SK-N-SH (cell line): ENCODE measurements around the gene SNX8. TPM values are rescaled to one million over a fixed set of nuclear protein-coding genes. Genes with fewer than 3 reads are reported as not detected.

ENCODE experiments used
- CTCF ChIA-PET: fragments of 300-600, 350-600 bp; formaldehyde crosslinking; extraction: SDS; loops from one replicate; lab custom pipeline; 2021; lab: Yijun Ruan, JAX
- POLR2A ChIA-PET: fragments of 350-600 bp; sonication (Branson Sonifier 250); formaldehyde crosslinking; extraction: SDS; loops from one replicate; lab custom pipeline; 2020; ENCODE audit warnings: antibody characterized with exemption, inconsistent platforms; lab: Yijun Ruan, JAX
- DNase-seq: peaks from one replicate; pipeline ENCODE4 v3.0.0; 2012
- H2AFZ ChIP-seq: fragments of 200-600 bp; sonication (generic); 2 replicates; pipeline ENCODE4 v1.8.1; 2016; ENCODE audit warnings: antibody characterized with exemption, mild to moderate bottlenecking, low read depth
- H3F3A ChIP-seq: fragments of 200-600 bp; sonication (generic); replicated peaks from 2 replicates; pipeline ENCODE3; 2016; ENCODE audit warnings: antibody characterized with exemption, mild to moderate bottlenecking; ENCODE audit not compliant: insufficient read depth
- H3K27ac ChIP-seq, 2 experiments: fragments of 200-500 bp in 1 of 2; fragments of 200-600 bp in 1 of 2; sonication (Bioruptor generic) in 1 of 2; sonication (generic), shearing (Covaris generic) in 1 of 2; 2 replicates each; pipeline versions ENCODE4 v1.5.1 to v1.6.1; 2014 to 2016; ENCODE audit warnings: low read depth in 2 of 2, inconsistent platforms in 1 of 2, low read length in 1 of 2, mild to moderate bottlenecking in 1 of 2, mixed read lengths in 1 of 2
- H3K27me3 ChIP-seq: fragments of 200-600 bp; sonication (generic), shearing (Covaris generic); 2 replicates; pipeline ENCODE4 v1.6.1; 2016; ENCODE audit warnings: mixed run types; ENCODE audit not compliant: insufficient read depth
- H3K36me3 ChIP-seq, 2 experiments: fragments of 200-500 bp in 1 of 2; fragments of 200-600 bp in 1 of 2; sonication (Bioruptor generic) in 1 of 2; sonication (generic) in 1 of 2; replicated peaks in 1 of 2; 2 replicates each; pipeline versions ENCODE3 to v1.5.1; 2014 to 2016; ENCODE audit warnings: low read length in 1 of 2, mild to moderate bottlenecking in 1 of 2; ENCODE audit not compliant: insufficient read depth in 2 of 2, control insufficient read depth in 1 of 2
- H3K4me1 ChIP-seq, 2 experiments: fragments of 200-500 bp in 1 of 2; fragments of 200-600 bp in 1 of 2; sonication (Bioruptor generic) in 1 of 2; sonication (generic), shearing (Covaris generic) in 1 of 2; 2 replicates each; pipeline versions ENCODE4 v1.5.1 to v1.6.1; 2014 to 2016; ENCODE audit warnings: low read depth in 1 of 2, low read length in 1 of 2, mixed run types in 1 of 2; ENCODE audit not compliant: insufficient read depth in 2 of 2, control insufficient read depth in 1 of 2
- H3K4me2 ChIP-seq: fragments of 200-600 bp; sonication (generic), shearing (Covaris generic); 2 replicates; pipeline ENCODE4 v1.6.1; 2017; ENCODE audit warnings: mixed run types
- H3K4me3 ChIP-seq, 2 experiments: fragments of 200-500 bp in 1 of 2; fragments of 200-600 bp in 1 of 2; sonication (Bioruptor generic) in 1 of 2; sonication (generic), shearing (Covaris generic) in 1 of 2; 2 replicates each; pipeline versions ENCODE4 v1.5.1 to v1.8.1; 2014 to 2016; ENCODE audit warnings: low read depth in 2 of 2, inconsistent platforms in 1 of 2, low read length in 1 of 2, mild to moderate bottlenecking in 1 of 2, mixed read lengths in 1 of 2, moderate library complexity in 1 of 2
- H3K79me2 ChIP-seq: fragments of 200-600 bp; sonication (generic); 2 replicates; pipeline ENCODE4 v1.8.1; 2017; ENCODE audit warnings: mild to moderate bottlenecking; ENCODE audit not compliant: insufficient read depth
- H3K9ac ChIP-seq: fragments of 200-600 bp; sonication (generic); 2 replicates; pipeline ENCODE4 v1.6.1; 2017; ENCODE audit warnings: mixed run types
- H3K9me2 ChIP-seq: fragments of 200-600 bp; sonication (generic); 2 replicates; pipeline ENCODE4 v1.6.1; 2017; ENCODE audit warnings: mixed run types
- H3K9me3 ChIP-seq: fragments of 200-600 bp; sonication (generic); 2 replicates; pipeline ENCODE4 v1.6.1; 2017; ENCODE audit warnings: mixed run types, mild to moderate bottlenecking, moderate library complexity
- H4K20me1 ChIP-seq: fragments of 200-600 bp; sonication (generic); 2 replicates; pipeline ENCODE4 v1.6.1; 2017; ENCODE audit warnings: mild to moderate bottlenecking, mixed run types; ENCODE audit not compliant: insufficient read depth
- ELF1 ChIP-seq: IDR thresholded peaks from 2 replicates; pipeline ENCODE4 v1.4.0; 2012
- EP300 ChIP-seq, 2 experiments: IDR thresholded peaks; 2 replicates each; pipeline versions ENCODE4 v1.4.0 to v1.6.1; 2012; ENCODE audit warnings: borderline replicate concordance in 1 of 2, low read depth in 1 of 2, low read length in 1 of 2
- FOSL2 ChIP-seq: IDR thresholded peaks from 2 replicates; pipeline ENCODE4 v1.4.0; 2012; ENCODE audit warnings: low read depth, mild to moderate bottlenecking, moderate library complexity, borderline replicate concordance
- FOXM1 ChIP-seq: IDR thresholded peaks from 2 replicates; pipeline ENCODE4 v1.4.0; 2012; ENCODE audit warnings: low read depth, mild to moderate bottlenecking
- MXI1 ChIP-seq: IDR thresholded peaks from 2 replicates; pipeline ENCODE4 v1.6.1; 2012; ENCODE audit warnings: mild to moderate bottlenecking, low read depth, low read length, improper control_type of control experiment
- NRF1 ChIP-seq: IDR thresholded peaks from 2 replicates; pipeline ENCODE4 v1.6.1; 2012; ENCODE audit warnings: low read depth, mild to moderate bottlenecking, low read length
- PBX3 ChIP-seq: IDR thresholded peaks from 2 replicates; pipeline ENCODE4; 2012
- POLR2AphosphoS5 ChIP-seq: IDR thresholded peaks from 2 replicates; pipeline ENCODE4 v1.6.1; 2012; ENCODE audit warnings: low read depth, low read length
- RAD21 ChIP-seq: IDR thresholded peaks from 2 replicates; pipeline ENCODE4 v1.6.1; 2012; ENCODE audit warnings: mild to moderate bottlenecking, low read length
- SIN3A ChIP-seq: IDR thresholded peaks from 2 replicates; pipeline ENCODE4 v1.6.1; 2012; ENCODE audit warnings: low read depth, mild to moderate bottlenecking, low read length, moderate library complexity, borderline replicate concordance
- TAF1 ChIP-seq: IDR thresholded peaks from 2 replicates; pipeline ENCODE4 v1.6.1; 2012; ENCODE audit warnings: low read depth, mild to moderate bottlenecking, low read length, moderate library complexity, borderline replicate concordance
- TEAD4 ChIP-seq: IDR thresholded peaks from 2 replicates; pipeline ENCODE4 v1.4.0; 2012; ENCODE audit warnings: mild to moderate bottlenecking, borderline replicate concordance; ENCODE audit not compliant: insufficient read depth
- USF1 ChIP-seq: IDR thresholded peaks from 2 replicates; pipeline ENCODE4 v1.4.0; 2012; ENCODE audit warnings: low read depth, borderline replicate concordance
- WGBS: methylation state at CpG from one replicate; pipeline ENCODE4 v1.1.6; 2017; ENCODE audit warnings: low lambda C conversion rate; 5-methylcytosine and 5-hydroxymethylcytosine counted together
- polyA plus RNA-seq, 3 experiments: library from polyadenylated mRNA; depleted of rRNA; stranded (reverse); fragments of >200 nt; gene quantifications; 2 replicates each; pipeline ENCODE4 v1.2.3, GENCODE V29; 2012
- TF ChIP-seq, protein P1 (sequence below): fragments of 150-350 bp; IDR thresholded peaks from 2 replicates; pipeline ENCODE4 v1.6.1; 2016; ENCODE audit warnings: mild to moderate bottlenecking, low read depth, low read length

The SNX8 gene
- polyA plus RNA-seq, 1 of the 3 experiments (the other 2 are of a cell fraction): 20.6 TPM

DNA sequence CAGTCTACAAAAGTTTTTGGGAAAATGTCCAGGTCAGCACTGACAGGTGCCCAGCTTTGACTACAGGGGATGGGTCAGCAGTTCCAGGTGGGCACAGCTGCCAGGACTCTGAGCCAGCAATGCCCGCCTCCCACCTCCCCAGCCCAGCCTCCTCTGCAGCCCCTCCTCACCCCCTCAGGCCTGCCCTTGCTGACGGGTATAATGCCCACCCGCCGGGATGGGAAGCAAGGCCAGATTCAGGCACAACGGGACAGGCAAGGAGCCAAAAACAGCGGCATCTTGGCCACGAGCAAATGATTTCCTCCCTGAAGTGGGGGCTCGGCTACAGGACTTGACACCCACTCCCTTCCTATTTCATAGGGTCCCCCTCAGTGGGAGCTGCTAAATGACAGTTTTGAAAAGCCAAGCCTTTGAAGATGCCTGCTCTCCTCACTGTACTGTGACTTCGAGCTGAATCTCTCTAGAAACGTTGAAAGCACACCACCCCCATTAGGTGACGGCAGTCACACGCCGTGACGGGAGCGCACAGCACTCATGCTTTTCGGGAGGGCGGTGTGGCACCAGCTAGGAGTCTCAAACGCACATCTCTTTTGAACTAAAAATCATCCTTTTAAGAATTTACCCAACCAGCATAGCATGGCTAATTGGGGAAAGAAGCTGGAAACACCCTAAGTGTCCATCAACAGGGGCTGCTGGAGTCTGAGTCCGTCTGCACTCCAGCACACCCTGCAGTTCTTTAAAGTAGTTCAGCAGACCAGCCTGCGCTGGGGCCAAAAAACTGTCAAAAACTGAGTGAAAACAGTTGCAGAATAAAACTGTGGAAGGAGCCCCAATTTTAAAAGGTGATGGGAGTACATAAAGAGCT, 111.1 kb downstream of the SNX8 start (continued):
- 0 out of 2 replicates have a peak, but pooled peaks have one; percentile 39 for TF ChIP-seq PBX3
- no peak for TF ChIP-seq ELF1
- TF ChIP-seq EP300 (IDR thresholded peaks at IDR 0.05; ENCODE audit: borderline replicate concordance in 1 of 2, low read depth in 1 of 2, low read length in 1 of 2): 0 out of 4 replicates have a peak, but pooled peaks of 1 of the 2 experiments have one; percentile 10
- TF ChIP-seq TAF1: no peak
- no peak for TF ChIP-seq TEAD4
- TF ChIP-seq, all 33 proteins: peak for 7

- CTCF ChIA-PET: interaction anchor here (0.7 to 3.8 kb wide), 9 partner anchors 9 to 623 kb away, joined by 3 to 24 read pairs (median 3); no protein-coding TSS in a partner anchor
- no peaks in the 10 kb centered on the region for H3K79me2 ChIP-seq
Observed at GRCh38 chr7:2202361-2202761, 111.9 kb downstream of the SNX8 start.

More at GRCh38 chr7:2202361-2202761, 111.9 kb downstream of the SNX8 start:
- H3F3A ChIP-seq: no peaks in the 10 kb centered on the region
- H3K4me3 ChIP-seq: no peak overlapping the region
- WGBS: 96% methylated on average over 14 of the region's 14 CpGs
- H3K9ac ChIP-seq: no peak overlapping the region
- peaks cover 4 to 42% of the 10 kb centered on the region in 2 experiments; a peak in 2 of 4 replicates for H3K4me1 ChIP-seq
- DNase-seq: peak; percentile 33
- no peak overlapping the region for H2AFZ ChIP-seq
- POLR2A ChIA-PET: no interaction called here
- no peaks in the 10 kb centered on the region for H3K9me2 ChIP-seq
- no peaks in the 10 kb centered on the region for H3K9me3 ChIP-seq
- TF ChIP-seq MXI1 (no peak), FOXM1 (no peak), SIN3A (no peak), RAD21 (no peak), POLR2AphosphoS5 (no peak), USF1 (no peak), FOSL2 (no peak), NRF1 (no peak)
- TF ChIP-seq, protein P1, sequence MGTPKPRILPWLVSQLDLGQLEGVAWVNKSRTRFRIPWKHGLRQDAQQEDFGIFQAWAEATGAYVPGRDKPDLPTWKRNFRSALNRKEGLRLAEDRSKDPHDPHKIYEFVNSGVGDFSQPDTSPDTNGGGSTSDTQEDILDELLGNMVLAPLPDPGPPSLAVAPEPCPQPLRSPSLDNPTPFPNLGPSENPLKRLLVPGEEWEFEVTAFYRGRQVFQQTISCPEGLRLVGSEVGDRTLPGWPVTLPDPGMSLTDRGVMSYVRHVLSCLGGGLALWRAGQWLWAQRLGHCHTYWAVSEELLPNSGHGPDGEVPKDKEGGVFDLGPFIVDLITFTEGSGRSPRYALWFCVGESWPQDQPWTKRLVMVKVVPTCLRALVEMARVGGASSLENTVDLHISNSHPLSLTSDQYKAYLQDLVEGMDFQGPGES: no peak
- TF ChIP-seq, all 33 proteins: peak for 0
- Histone ChIP-seq H3K27ac (no peak overlapping the region; a peak in 1 of 4 replicates), H3K27me3 (no peaks in the 10 kb centered on the region), H3K4me2 (no peak overlapping the region), H4K20me1 (no peaks in the 10 kb centered on the region), H3K36me3 (peaks cover 13 to 26% of the 10 kb centered on the region in 2 experiments)

Other genes starting within 250 kb of the SNX8 start
- 28.7 and 46.2 TPM in 2 replicates for gene MAD1L1, start 81.5 kb downstream of the SNX8 start, polyA plus RNA-seq (2012; rRNA removed)
- 30.7 and 34.8 TPM in 2 replicates for gene MRM2, start 72.2 kb downstream of the SNX8 start, polyA plus RNA-seq (2012; rRNA removed)
- gene NUDT1, start 72.2 kb downstream of the SNX8 start, polyA plus RNA-seq (2012; rRNA removed): 79.5 and 98.1 TPM in 2 replicates
- gene EIF3B, start 40.4 kb upstream of the SNX8 start, polyA plus RNA-seq (2012; rRNA removed): 140 and 151 TPM in 2 replicates
- 26.7 and 32.7 TPM in 2 replicates for gene CHST12, start 89.2 kb upstream of the SNX8 start, polyA plus RNA-seq (2012; rRNA removed)
- gene GRIFIN, start 162.0 kb upstream of the SNX8 start, polyA plus RNA-seq (2012; rRNA removed): not detected in 2 replicates
- 7.6 and 9.4 TPM in 2 replicates for gene LFNG, start 205.3 kb upstream of the SNX8 start, polyA plus RNA-seq (2012; rRNA removed)
- gene BRAT1, start 241.1 kb upstream of the SNX8 start, polyA plus RNA-seq (2012; rRNA removed): 34.1 and 36.2 TPM in 2 replicates
- 14.4 and 15.1 TPM in 2 replicates for gene IQCE, start 244.5 kb upstream of the SNX8 start, polyA plus RNA-seq (2012; rRNA removed)